WTC11 (cell line): Measurements from ENCODE around the gene MORC1. TPM values are rescaled to one million over a fixed set of nuclear protein-coding genes. Genes with fewer than 3 reads are reported as not detected.

ENCODE experiments used
- ATAC-seq: fragments of 200-7000 bp; cut with Tn5 transposase; 2 replicates; pipeline ENCODE4 v1.10.0; 2021; ENCODE audit warnings: mild to moderate bottlenecking, moderate library complexity
- CTCF ChIA-PET: fragments of 300-600 bp; sonication (Branson Sonifier 250); formaldehyde crosslinking; loops from one replicate; lab custom pipeline; 2021; ENCODE audit warnings: antibody characterized with exemption; lab: Charles Lee
- POLR2A ChIA-PET: fragments of 350-600 bp; sonication (Branson Sonifier 250); formaldehyde crosslinking; loops from one replicate; lab custom pipeline; 2021; ENCODE audit warnings: antibody characterized with exemption; lab: Charles Lee
- DNase-seq: peaks from one replicate; pipeline ENCODE4 v3.0.0; 2021; ENCODE audit warnings: low spot score
- H3K27ac Mint-ChIP-seq: 2 replicates; pipeline ENCODE4 v1.8.0; 2021; ENCODE audit warnings: mixed read lengths
- H3K27me3 Mint-ChIP-seq: 2 replicates; pipeline ENCODE4 v1.8.0; 2021; ENCODE audit warnings: low read depth, mild to moderate bottlenecking, moderate library complexity, mixed read lengths
- H3K36me3 Mint-ChIP-seq: 2 replicates; pipeline ENCODE4 v1.8.0; 2021; ENCODE audit warnings: mixed read lengths
- H3K4me1 Mint-ChIP-seq: 2 replicates; pipeline ENCODE4 v1.8.0; 2022; ENCODE audit warnings: mixed read lengths
- H3K4me3 Mint-ChIP-seq: 2 replicates; pipeline ENCODE4 v1.8.0; 2021; ENCODE audit warnings: mild to moderate bottlenecking, moderate library complexity, mixed read lengths
- H3K9me3 Mint-ChIP-seq: 2 replicates; pipeline ENCODE4 v1.8.0; 2021; ENCODE audit warnings: mixed read lengths
- AR ChIP-seq: fragments of 250-450 bp; sonication (Bioruptor Pico); IDR thresholded peaks from 2 replicates; pipeline ENCODE4 v1.9.0; 2021; ENCODE audit warnings: mild to moderate bottlenecking
- ARID4B ChIP-seq: sonication (generic); formaldehyde crosslinking; IDR thresholded peaks from 2 replicates; pipeline ENCODE4 v1.8.0; 2023; ENCODE audit warnings: missing genetic modification reagents, mild to moderate bottlenecking, borderline replicate concordance
- E2F4 ChIP-seq: sonication (generic); formaldehyde crosslinking; IDR thresholded peaks from 2 replicates; pipeline ENCODE4 v1.8.1; 2022; ENCODE audit warnings: low read depth, mild to moderate bottlenecking, moderate library complexity, missing genetic modification reagents, borderline replicate concordance
- EMX1 ChIP-seq: fragments of 250-450 bp; sonication (Bioruptor Pico); IDR thresholded peaks from 2 replicates; pipeline ENCODE4 v1.8.0; 2021; ENCODE audit warnings: mild to moderate bottlenecking
- FOXJ3 ChIP-seq: sonication (generic); formaldehyde crosslinking; IDR thresholded peaks from 2 replicates; pipeline ENCODE4 v1.9.0; 2021; ENCODE audit warnings: missing genetic modification reagents, mild to moderate bottlenecking, borderline replicate concordance
- HMGA2 ChIP-seq: fragments of 250-450 bp; sonication (Bioruptor Pico); IDR thresholded peaks from 2 replicates; pipeline ENCODE4 v1.4.0; 2021; ENCODE audit warnings: mild to moderate bottlenecking, moderate library complexity
- JUN ChIP-seq: sonication (generic); formaldehyde crosslinking; IDR thresholded peaks from 2 replicates; pipeline ENCODE4 v1.8.0; 2023; ENCODE audit warnings: mild to moderate bottlenecking, missing genetic modification reagents
- MLX ChIP-seq: sonication (generic); formaldehyde crosslinking; IDR thresholded peaks from 2 replicates; pipeline ENCODE4 v1.8.1; 2023; ENCODE audit warnings: mild to moderate bottlenecking, missing genetic modification reagents, moderate library complexity
- NFE2L1 ChIP-seq: sonication (generic); formaldehyde crosslinking; IDR thresholded peaks from 2 replicates; pipeline ENCODE4 v1.8.1; 2023; ENCODE audit warnings: missing genetic modification reagents
- NR2C2 ChIP-seq: sonication (generic); formaldehyde crosslinking; IDR thresholded peaks from 2 replicates; pipeline ENCODE4 v1.8.0; 2022; ENCODE audit warnings: mild to moderate bottlenecking, missing genetic modification reagents
- PRDM15 ChIP-seq: sonication (generic); formaldehyde crosslinking; IDR thresholded peaks from 2 replicates; pipeline ENCODE4 v1.8.0; 2022; ENCODE audit warnings: missing genetic modification reagents
- PREB ChIP-seq: sonication (generic); formaldehyde crosslinking; IDR thresholded peaks from 2 replicates; pipeline ENCODE4 v1.8.1; 2022; ENCODE audit warnings: mild to moderate bottlenecking, missing genetic modification reagents, moderate library complexity, borderline replicate concordance
- PRRX2 ChIP-seq: fragments of 250-450 bp; sonication (Bioruptor Pico); IDR thresholded peaks from 2 replicates; pipeline ENCODE4 v1.8.0; 2021; ENCODE audit warnings: mild to moderate bottlenecking
- SMAD4 ChIP-seq: sonication (generic); formaldehyde crosslinking; IDR thresholded peaks from 2 replicates; pipeline ENCODE4 v1.8.0; 2022; ENCODE audit warnings: mild to moderate bottlenecking, missing genetic modification reagents
- ZMAT4 ChIP-seq: fragments of 250-450 bp; sonication (Bioruptor Pico); IDR thresholded peaks from 2 replicates; pipeline ENCODE4 v1.9.0; 2021; ENCODE audit warnings: mild to moderate bottlenecking
- ZNF416 ChIP-seq: fragments of 250-450 bp; sonication (Bioruptor Pico); IDR thresholded peaks from 2 replicates; pipeline ENCODE4 v1.9.0; 2021; ENCODE audit warnings: mild to moderate bottlenecking, inconsistent platforms
- ZNF425 ChIP-seq: fragments of 250-450 bp; sonication (Bioruptor Pico); conservative IDR thresholded peaks from 2 replicates; pipeline ENCODE4 v1.9.0; 2021; ENCODE audit warnings: mild to moderate bottlenecking
- total RNA-seq: library from RNA; stranded (reverse); gene quantifications from 3 replicates; pipeline ENCODE4 v1.2.3, GENCODE V29; 2021

The MORC1 gene
- total RNA-seq, 1 experiment from 2014 or later: not detected

GRCh38 chr3:109047366-109047765 lies 70.6 kb downstream of the MORC1 start (continued):
- TF ChIP-seq ARID4B (CRISPR knock-in tag) (no peak), ZMAT4 (no peak), NR2C2 (CRISPR knock-in tag) (no peak), EMX1 (no peak), ZNF416 (CRISPR knock-in tag) (no peak), NFE2L1 (no peak), PREB (CRISPR knock-in tag) (no peak), PRRX2 (CRISPR knock-in tag) (no peak), FOXJ3 (CRISPR knock-in tag) (no peak), HMGA2 (CRISPR knock-in tag) (no peak), JUN (no peak)

GRCh38 chr3:109045271-109046040 lies 72.5 kb downstream of the MORC1 start:
- peaks cover 5% of the 10 kb centered on the region; the same call in 1 of the 2 replicates for H3K9me3 Mint-ChIP-seq
- no peaks in the 10 kb centered on the region for H3K36me3 Mint-ChIP-seq
- ChIA-PET CTCF (interaction anchor here (2.3 kb wide), 1 partner anchor 22 kb away, joined by 13 read pairs; no protein-coding TSS in a partner anchor), POLR2A (no interaction called here)
- no peaks in the 10 kb centered on the region; the same call in 1 of the 2 replicates for H3K27me3 Mint-ChIP-seq
- DNase-seq: no peak
- TF ChIP-seq ZNF425 (CRISPR knock-in tag): no peak
- no peak for TF ChIP-seq AR
- no peak for TF ChIP-seq SMAD4 (CRISPR knock-in tag)
- TF ChIP-seq E2F4 (CRISPR knock-in tag): no peak
- no peak for TF ChIP-seq EMX1
- TF ChIP-seq MLX: no peak
- no peak for TF ChIP-seq ZNF416 (CRISPR knock-in tag)
- TF ChIP-seq PRDM15 (CRISPR knock-in tag): no peak
- ATAC-seq: no peak
- peaks cover 16% of the 10 kb centered on the region for H3K4me1 Mint-ChIP-seq
- no peak overlapping the region for H3K27ac Mint-ChIP-seq
- H3K4me3 Mint-ChIP-seq: no peak overlapping the region
